SJSA1 (cell line): Measurements from ENCODE around the gene SPINK6. TPM values are rescaled to one million over a fixed set of nuclear protein-coding genes. Genes with fewer than 3 reads are reported as not detected.

ENCODE experiments used
- DNase-seq, 2 experiments: peaks; one replicate each; pipeline ENCODE4 v3.0.0-alpha.2; 2015 to 2020; ENCODE audit warnings: low spot score in 2 of 2, low read depth in 1 of 2
- H3K27ac ChIP-seq: fragments of 250-450 bp; sonication (Bioruptor Pico); 2 replicates; pipeline ENCODE4 v1.5.1; 2020; ENCODE audit warnings: mild to moderate bottlenecking, moderate library complexity
- H3K27me3 ChIP-seq: fragments of 250-450 bp; sonication (Bioruptor Pico); replicated peaks from 2 replicates; pipeline ENCODE4 v1.5.1; 2020; ENCODE audit warnings: mild to moderate bottlenecking, moderate library complexity
- H3K36me3 ChIP-seq: fragments of 250-450 bp; sonication (Bioruptor Pico); 2 replicates; pipeline ENCODE4 v1.5.1; 2020; ENCODE audit warnings: mild to moderate bottlenecking
- H3K4me1 ChIP-seq: fragments of 250-450 bp; sonication (Bioruptor Pico); replicated peaks from 2 replicates; pipeline ENCODE4 v1.6.1; 2021; ENCODE audit warnings: mild to moderate bottlenecking
- H3K4me3 ChIP-seq: fragments of 250-450 bp; sonication (Bioruptor Pico); 2 replicates; pipeline ENCODE4 v1.5.1; 2020; ENCODE audit warnings: mild to moderate bottlenecking
- H3K9me3 ChIP-seq: fragments of 250-450 bp; sonication (Bioruptor Pico); replicated peaks from 2 replicates; pipeline ENCODE4 v1.5.1; 2020; ENCODE audit warnings: mild to moderate bottlenecking
- total RNA-seq: library from RNA; depleted of rRNA; stranded (reverse); fragments of >200 nt; shearing (Covaris generic); gene quantifications from 2 replicates; pipeline ENCODE4 v1.2.3, GENCODE V29; 2014; rRNA removed

Gene SPINK6
- total RNA-seq, 1 experiment from 2014 or later: not detected

DNA sequence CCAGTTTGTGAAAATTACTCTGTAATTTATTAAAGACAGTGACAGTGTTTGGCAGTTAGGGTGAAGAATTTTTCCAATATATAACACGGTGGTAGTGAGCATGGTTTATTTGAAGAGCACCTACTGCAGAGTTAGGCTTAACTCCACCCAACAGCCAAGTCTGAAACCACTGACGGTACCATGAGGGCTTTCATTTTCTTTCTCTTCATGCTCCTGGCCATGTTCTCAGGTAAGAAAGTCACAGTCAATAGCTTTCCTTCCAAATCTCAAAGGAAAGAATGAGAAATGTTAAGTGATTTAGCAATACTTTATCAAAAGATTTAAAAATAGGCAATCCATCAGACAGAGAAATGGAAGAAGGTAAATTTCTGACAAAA lies 35.6 kb downstream of the SPINK6 start, which contains the start of gene MARCOL:
MARCOL (plus strand) TSS at position 108 of the 377 bp plus-strand sequence; CDS start at position 181, 73 bp downstream.
- Histone ChIP-seq H3K4me1 (no peaks in the 10 kb centered on the region), H3K27ac (no peak within 1 kb of the TSS), H3K4me3 (no peak within 1 kb of the TSS), H3K27me3 (0 out of 2 replicates have a peak, but pooled peaks cover 2% of the 10 kb centered on the region), H3K36me3 (no peaks in the 10 kb centered on the region), H3K9me3 (no peaks in the 10 kb centered on the region)
- no peak for DNase-seq

GRCh38 chr5:148248894-148249293 lies 46.1 kb downstream of the SPINK6 start:
- no peaks in the 10 kb centered on the region for H3K4me1 ChIP-seq
- DNase-seq: no peak
- no peaks in the 10 kb centered on the region for H3K9me3 ChIP-seq
- no peaks in the 10 kb centered on the region for H3K36me3 ChIP-seq
- H3K27ac ChIP-seq: no peak overlapping the region
- H3K4me3 ChIP-seq: no peak overlapping the region
- H3K27me3 ChIP-seq: no peaks in the 10 kb centered on the region

- DNase-seq: no peak
- H3K4me3 ChIP-seq: no peak overlapping the region
- no peaks in the 10 kb centered on the region for H3K36me3 ChIP-seq
- no peaks in the 10 kb centered on the region for H3K4me1 ChIP-seq
- no peaks in the 10 kb centered on the region for H3K27me3 ChIP-seq
- peaks cover 5% of the 10 kb centered on the region; the same call in 1 of the 2 replicates for H3K9me3 ChIP-seq
- no peak overlapping the region for H3K27ac ChIP-seq
Observed at GRCh38 chr5:148255456-148255855, 52.6 kb downstream of the SPINK6 start.

DNA sequence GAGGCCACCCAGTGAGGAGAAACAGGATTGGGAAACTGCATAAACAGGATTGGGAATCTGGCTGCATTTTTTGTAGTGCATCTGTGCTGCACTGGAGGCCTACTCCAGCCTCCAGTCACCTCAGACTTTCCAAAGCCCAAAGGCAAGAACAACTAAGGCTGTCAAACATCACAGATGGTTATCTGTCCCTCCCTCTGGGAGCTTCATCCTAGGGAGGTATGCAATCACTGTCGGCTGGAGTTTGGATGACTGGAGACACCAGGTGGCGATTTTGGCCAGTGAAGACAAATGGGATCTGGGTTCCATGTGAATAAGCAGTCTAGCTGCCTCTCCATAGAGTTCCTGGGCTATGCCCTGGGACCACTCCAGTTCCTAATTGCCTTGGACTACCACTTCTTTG lies 56.4 kb downstream of the SPINK6 start:
- H3K27ac ChIP-seq: no peak overlapping the region
- H3K9me3 ChIP-seq: peaks cover 5% of the 10 kb centered on the region; the same call in 1 of the 2 replicates
- no peak for DNase-seq
- no peaks in the 10 kb centered on the region for H3K36me3 ChIP-seq
- no peak overlapping the region for H3K4me3 ChIP-seq
- H3K4me1 ChIP-seq: no peaks in the 10 kb centered on the region
- no peaks in the 10 kb centered on the region for H3K27me3 ChIP-seq

DNA sequence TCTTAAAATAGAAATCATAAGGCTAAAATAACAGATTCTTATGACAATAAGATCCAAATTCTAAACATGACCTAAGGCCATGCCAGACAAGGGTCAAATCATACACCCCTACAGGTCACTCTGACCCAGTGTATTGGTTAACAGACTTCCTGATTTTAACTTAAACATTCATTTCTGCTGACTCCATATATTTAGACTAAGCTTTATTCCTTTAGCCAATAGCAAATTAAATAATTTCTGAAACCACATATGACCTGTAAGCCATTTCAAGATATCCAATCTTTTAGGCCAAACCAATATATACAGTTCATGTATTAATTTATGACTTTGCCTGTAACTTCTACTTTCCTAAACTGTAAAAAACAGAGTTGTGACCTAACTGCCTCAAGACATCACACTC lies 58.4 kb downstream of the SPINK6 start:
- Histone ChIP-seq H3K27me3 (no peaks in the 10 kb centered on the region), H3K36me3 (no peaks in the 10 kb centered on the region), H3K9me3 (peaks cover 5% of the 10 kb centered on the region; the same call in 1 of the 2 replicates), H3K27ac (no peak overlapping the region), H3K4me3 (no peak overlapping the region), H3K4me1 (no peaks in the 10 kb centered on the region)
- DNase-seq: no peak

Other genes with a start within 250 kb of the SPINK6 start
- not detected in 2 replicates for gene SPINK5, start 139.1 kb upstream of the SPINK6 start, total RNA-seq
- not detected in 2 replicates for gene SPINK14, start 34.5 kb upstream of the SPINK6 start, total RNA-seq
- gene MARCOL, start 35.5 kb downstream of the SPINK6 start, total RNA-seq: not detected in 2 replicates
- gene SPINK13, start 65.8 kb downstream of the SPINK6 start, total RNA-seq: not detected in 2 replicates
- gene SPINK7, start 109.4 kb downstream of the SPINK6 start, total RNA-seq: not detected in 2 replicates
- gene SPINK9, start 132.5 kb downstream of the SPINK6 start, total RNA-seq: not detected in 2 replicates
- gene FBXO38, start 180.9 kb downstream of the SPINK6 start, total RNA-seq: 58.4 and 60.2 TPM in 2 replicates